IgD-negative memory B cell (primary cell): ENCODE measurements around the gene HRNR. TPM values are rescaled to one million over a fixed set of nuclear protein-coding genes. Genes with fewer than 3 reads are reported as not detected.

Source experiments
- H3K27ac Mint-ChIP-seq, 3 donors: one replicate each; pipeline ENCODE4 v1.8.0; 2020 to 2022; ENCODE audit warnings: mild to moderate bottlenecking in 3 of 3, mixed read lengths in 3 of 3, moderate library complexity in 1 of 3
- H3K27me3 Mint-ChIP-seq: one replicate; pipeline ENCODE4 v1.8.0; 2021; ENCODE audit warnings: mixed read lengths
- H3K36me3 Mint-ChIP-seq: one replicate; pipeline ENCODE4 v1.8.0; 2020; ENCODE audit warnings: mild to moderate bottlenecking, mixed read lengths
- H3K4me1 Mint-ChIP-seq, 3 donors: one replicate each; pipeline ENCODE4 v1.8.0; 2020 to 2022; ENCODE audit warnings: mixed read lengths in 3 of 3, mild to moderate bottlenecking in 1 of 3
- H3K4me3 Mint-ChIP-seq, 4 donors: one replicate each; pipeline ENCODE4 v1.8.0; 2020 to 2022; ENCODE audit warnings: mild to moderate bottlenecking in 4 of 4, mixed read lengths in 4 of 4, moderate library complexity in 3 of 4
- H3K9me3 Mint-ChIP-seq, 3 donors: one replicate each; pipeline ENCODE4 v1.8.0; 2020 to 2021; ENCODE audit warnings: mixed read lengths in 3 of 3, mild to moderate bottlenecking in 1 of 3
- polyA plus RNA-seq: library from polyadenylated mRNA; unstranded; fragments of 300-500 nt; fragmentation: Illumina TruSeq; gene quantifications from one replicate; pipeline ENCODE4 v1.2.3, GENCODE V29; 2021

Gene HRNR
- polyA plus RNA-seq, 1 donor from 2014 or later: not detected

DNA sequence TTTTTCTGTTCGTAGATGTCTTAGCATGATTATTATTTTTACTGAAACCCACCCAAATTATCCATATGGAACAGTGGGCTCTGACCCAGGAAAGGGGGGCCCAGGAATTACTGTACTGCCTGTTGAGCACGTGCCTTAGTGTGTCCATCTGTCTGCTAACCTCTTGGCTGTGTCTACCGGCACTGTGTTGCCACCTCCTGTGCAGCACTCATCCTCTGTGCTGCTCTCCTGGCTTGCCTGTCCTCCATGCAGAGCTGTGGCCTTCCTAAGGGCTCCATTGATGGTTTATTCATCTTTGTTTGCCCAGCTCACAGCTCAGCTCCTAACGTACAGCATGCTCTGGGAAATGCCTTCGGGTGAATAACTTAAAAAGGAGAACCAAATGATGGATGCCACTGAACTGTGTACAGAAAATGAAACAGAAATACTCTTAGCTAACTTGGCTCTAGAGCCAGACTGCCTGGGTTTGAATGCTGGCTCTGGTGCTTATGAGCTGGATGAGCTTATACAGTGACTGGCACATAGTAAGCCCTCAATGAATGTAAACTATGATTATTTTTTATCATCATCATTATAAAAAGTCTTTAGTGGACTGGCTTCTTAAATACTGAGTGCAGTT is 53.6 kb downstream of the HRNR start:
- Mint-ChIP-seq H3K4me3 (no peak overlapping the region), H3K27ac (no peak overlapping the region), H3K36me3 (no peaks in the 10 kb centered on the region), H3K9me3 (no peaks in the 10 kb centered on the region), H3K27me3 (peaks cover 9% of the 10 kb centered on the region), H3K4me1 (peaks cover 7 to 8% (median 8%) of the 10 kb centered on the region in 3 donors)

DNA sequence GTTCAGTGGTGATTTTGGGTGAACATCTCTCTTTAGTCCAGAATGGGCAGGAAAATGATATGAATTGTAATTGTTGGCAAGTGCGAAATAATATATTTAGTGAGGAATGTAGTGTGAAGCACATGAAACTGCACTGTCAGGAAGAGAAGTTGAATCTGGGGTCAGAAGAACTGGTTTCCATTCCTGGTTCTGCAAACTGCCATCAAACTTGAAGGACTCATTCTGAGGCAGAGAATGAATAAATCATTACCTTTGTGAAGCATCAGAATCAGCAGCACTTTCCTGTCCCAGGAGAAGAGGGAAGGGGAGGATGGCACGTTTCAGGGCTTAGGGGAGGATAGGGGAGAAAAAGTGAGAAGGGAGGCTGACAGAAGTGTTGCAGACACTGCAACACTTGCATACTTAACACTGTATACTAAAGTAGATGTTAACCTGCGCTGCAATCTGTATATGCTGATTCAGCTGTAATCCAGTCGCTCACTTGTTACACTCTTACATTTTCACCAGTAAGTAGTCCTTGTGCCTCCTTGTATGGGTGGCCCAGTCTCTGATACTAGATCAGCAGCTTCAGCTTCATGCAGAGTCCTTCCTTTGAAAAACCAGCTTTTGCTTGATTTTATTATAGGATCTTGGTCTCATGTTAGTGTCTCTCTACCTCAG is 54.5 kb downstream of the HRNR start:
- H3K27me3 Mint-ChIP-seq: peaks cover 11% of the 10 kb centered on the region
- peaks cover 8 to 11% (median 10%) of the 10 kb centered on the region in 3 donors for H3K4me1 Mint-ChIP-seq
- no peaks in the 10 kb centered on the region for H3K36me3 Mint-ChIP-seq
- no peak overlapping the region for H3K4me3 Mint-ChIP-seq
- no peaks in the 10 kb centered on the region for H3K9me3 Mint-ChIP-seq
- no peak overlapping the region for H3K27ac Mint-ChIP-seq

DNA sequence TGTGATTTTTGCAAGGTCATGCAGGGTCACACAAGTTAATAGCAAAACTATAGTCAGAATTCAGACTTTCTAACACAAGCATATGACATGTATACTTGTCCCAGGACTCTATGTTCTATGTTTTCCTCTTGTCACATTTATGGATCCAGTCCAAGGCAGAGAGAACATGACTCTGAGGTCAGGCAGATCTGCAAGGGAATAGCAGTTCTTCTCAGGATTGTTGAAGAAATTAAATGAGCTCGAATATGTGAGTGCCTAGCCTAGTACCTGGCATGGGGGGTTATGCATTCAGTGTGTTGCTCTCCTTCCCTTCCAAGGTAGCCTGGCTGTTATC is 55.5 kb downstream of the HRNR start:
- Mint-ChIP-seq H3K36me3 (no peaks in the 10 kb centered on the region), H3K9me3 (no peaks in the 10 kb centered on the region), H3K4me1 (peaks cover 8 to 11% (median 10%) of the 10 kb centered on the region in 3 donors), H3K27ac (no peak overlapping the region), H3K27me3 (peaks cover 11% of the 10 kb centered on the region), H3K4me3 (no peak overlapping the region)

DNA sequence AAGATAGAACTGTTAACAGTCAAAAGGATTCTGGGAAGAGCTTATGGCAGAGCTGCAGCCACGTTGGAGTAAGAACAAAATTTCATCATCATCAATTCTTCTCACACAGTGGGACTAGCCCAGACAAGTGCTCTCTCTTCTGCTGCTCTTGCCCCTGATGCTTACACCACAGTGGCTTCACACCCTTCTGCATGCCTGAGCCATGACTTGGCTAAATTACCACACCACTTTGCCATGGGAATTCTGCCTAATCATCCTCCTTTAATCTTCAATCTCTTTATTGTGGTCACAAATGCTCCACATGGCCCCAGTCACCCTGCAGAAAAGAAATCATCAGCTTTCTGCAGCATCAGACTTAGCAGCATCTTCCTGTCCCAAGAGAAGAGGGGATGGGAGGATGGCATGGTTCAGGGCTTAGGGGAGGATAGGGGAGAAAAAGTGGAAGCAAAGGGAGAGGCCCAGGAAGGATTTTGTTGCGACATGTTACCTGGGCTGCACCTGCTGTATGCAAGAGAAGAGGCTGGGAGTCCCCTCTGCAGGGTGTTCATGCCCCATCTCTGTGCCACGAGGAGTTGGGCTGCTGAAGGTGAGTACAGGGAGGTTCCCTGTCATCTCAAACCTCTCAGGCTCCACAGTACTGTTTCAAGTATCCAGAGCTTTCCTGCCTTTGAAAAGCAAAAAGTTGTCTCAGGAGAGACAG is 56.0 kb downstream of the HRNR start:
- Mint-ChIP-seq H3K27ac (no peak overlapping the region), H3K4me3 (no peak overlapping the region), H3K36me3 (no peaks in the 10 kb centered on the region), H3K9me3 (no peaks in the 10 kb centered on the region), H3K27me3 (peaks cover 11% of the 10 kb centered on the region), H3K4me1 (peaks cover 8 to 11% (median 10%) of the 10 kb centered on the region in 3 donors)

DNA sequence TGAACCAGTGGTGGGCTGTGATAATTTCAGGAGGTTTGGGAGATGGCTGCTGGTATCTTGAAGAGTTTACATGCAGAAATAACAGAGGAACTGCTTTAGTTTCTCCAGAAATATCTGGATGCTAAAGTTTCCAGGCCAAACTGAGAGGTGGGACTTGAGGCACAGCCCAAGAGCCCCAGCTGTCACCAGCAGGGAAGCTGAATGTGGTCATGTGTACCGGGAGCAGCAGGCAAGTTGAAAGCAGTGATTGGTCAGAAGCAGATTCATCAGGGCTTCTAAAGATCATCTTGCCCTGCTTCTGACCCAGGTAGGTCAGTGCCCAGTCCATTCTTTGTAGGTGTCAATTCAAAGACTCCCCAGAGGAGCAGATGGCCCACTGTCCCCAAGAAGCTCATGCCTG is 57.0 kb downstream of the HRNR start:
- Mint-ChIP-seq H3K27ac (no peak overlapping the region), H3K36me3 (no peaks in the 10 kb centered on the region), H3K4me3 (no peak overlapping the region)

DNA sequence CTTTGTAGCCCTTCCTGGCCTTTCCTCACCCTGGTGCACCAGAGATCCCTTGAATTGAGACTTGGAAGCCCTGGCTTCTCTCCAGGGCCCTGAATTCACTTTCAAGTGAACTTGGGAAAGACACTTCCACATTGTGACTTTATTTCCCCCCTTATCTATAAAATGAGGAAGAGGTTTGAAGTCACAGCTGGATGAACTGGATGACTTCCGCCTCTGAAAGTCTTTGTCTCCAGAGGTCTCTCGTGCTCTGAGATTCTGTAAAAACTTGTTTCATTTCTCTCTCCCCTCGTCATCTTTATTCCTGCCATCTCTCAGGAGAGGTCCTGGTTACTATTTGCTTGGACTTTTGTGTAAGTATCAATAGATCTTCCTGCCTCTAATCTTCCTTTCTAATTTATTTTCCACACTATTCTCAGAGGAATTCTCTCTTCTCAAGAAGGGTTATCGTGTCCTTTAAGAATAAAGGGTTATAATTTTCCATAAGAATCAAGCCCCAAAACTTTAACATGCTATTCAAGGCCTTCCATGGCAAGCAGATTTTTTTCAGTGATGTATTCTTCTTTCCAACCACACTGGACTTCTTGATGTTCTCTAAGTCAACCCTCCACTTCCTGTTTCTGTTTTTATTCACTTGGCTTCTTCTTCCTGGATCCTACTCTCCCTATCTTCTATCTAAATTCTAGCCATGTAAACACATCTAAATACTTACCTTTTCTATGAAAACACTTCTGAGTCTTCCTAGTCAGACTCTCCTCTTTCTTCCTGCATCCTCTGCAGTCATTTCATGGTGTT is 58.5 kb downstream of the HRNR start:
- H3K4me3 Mint-ChIP-seq: peak overlapping the region in 2 of 4 donors; percentile 56 to 80
- H3K4me1 Mint-ChIP-seq: peaks cover 11 to 13% (median 12%) of the 10 kb centered on the region in 3 donors
- H3K27me3 Mint-ChIP-seq: peaks cover 11% of the 10 kb centered on the region
- H3K9me3 Mint-ChIP-seq: no peaks in the 10 kb centered on the region
- H3K27ac Mint-ChIP-seq: no peak overlapping the region
- H3K36me3 Mint-ChIP-seq: no peaks in the 10 kb centered on the region

More for the DNA sequence above, 57.0 kb downstream of the HRNR start:
- Mint-ChIP-seq H3K9me3 (no peaks in the 10 kb centered on the region), H3K4me1 (peaks cover 8 to 11% (median 10%) of the 10 kb centered on the region in 3 donors), H3K27me3 (peaks cover 11% of the 10 kb centered on the region)

- Mint-ChIP-seq H3K4me1 (peaks cover 11 to 14% (median 12%) of the 10 kb centered on the region in 3 donors), H3K4me3 (no peak overlapping the region)
Measured at GRCh38 chr1:152164517-152165136, 59.4 kb downstream of the HRNR start.

GRCh38 chr1:152162792-152163463 is 61.1 kb downstream of the HRNR start:
- Mint-ChIP-seq H3K27ac (no peak overlapping the region), H3K27me3 (peaks cover 11% of the 10 kb centered on the region), H3K36me3 (no peaks in the 10 kb centered on the region), H3K9me3 (no peaks in the 10 kb centered on the region), H3K4me1 (peaks cover 11 to 14% (median 12%) of the 10 kb centered on the region in 3 donors), H3K4me3 (no peak overlapping the region)

More at GRCh38 chr1:152164517-152165136, 59.4 kb downstream of the HRNR start:
- Mint-ChIP-seq H3K36me3 (no peaks in the 10 kb centered on the region), H3K27me3 (peaks cover 11% of the 10 kb centered on the region), H3K9me3 (no peaks in the 10 kb centered on the region), H3K27ac (no peak overlapping the region)

Other genes starting within 250 kb of the HRNR start
- gene S100A10, start 230.3 kb downstream of the HRNR start, polyA plus RNA-seq: 459 TPM
- gene S100A11, start 187.2 kb downstream of the HRNR start, polyA plus RNA-seq: 140 TPM
- not detected for gene TCHHL1, start 135.1 kb downstream of the HRNR start, polyA plus RNA-seq
- gene TCHH, start 108.7 kb downstream of the HRNR start, polyA plus RNA-seq: not detected
- gene RPTN, start 65.0 kb downstream of the HRNR start, polyA plus RNA-seq: not detected
- gene FLG, start 101.0 kb upstream of the HRNR start, polyA plus RNA-seq: not detected
- gene FLG2, start 135.8 kb upstream of the HRNR start, polyA plus RNA-seq: not detected
- gene CRNN, start 190.1 kb upstream of the HRNR start, polyA plus RNA-seq: not detected